Stimulated activated CD4-positive, alpha-beta T cell treated with anti-CD3 and anti-CD28 coated beads, TNF-alpha, amount 100 ng/mL, for 1 hour (primary cell): ENCODE measurements around the gene TANC2.

Source experiments
- DNase-seq, 3 donors: peaks; one replicate each; pipeline ENCODE4 v3.0.0-alpha.2; 2020; ENCODE audit warnings: low read depth in 3 of 3, low spot score in 1 of 3

TANC2 gene

GRCh38 chr17:62999736-63000135 is 33.7 kb downstream of the TANC2 start:
- DNase-seq, result no peak

GRCh38 chr17:63001689-63002394 is 35.8 kb downstream of the TANC2 start:
- DNase-seq, result no peak

GRCh38 chr17:63002625-63003024 is 36.6 kb downstream of the TANC2 start:
- DNase-seq, result no peak

- no peak for DNase-seq
Measured at GRCh38 chr17:63015824-63016223, 49.8 kb downstream of the TANC2 start.
